Osteocyte (in vitro differentiated cells): Measurements from ENCODE around the gene TIGD6. TPM values are rescaled to one million over a fixed set of nuclear protein-coding genes. Genes with fewer than 3 reads are reported as not detected.

Experiments used
- DNase-seq: peaks from one replicate; pipeline ENCODE4 v3.0.0; 2021; ENCODE audit warnings: mixed read lengths; ENCODE audit not compliant: unreplicated experiment; ENCODE audit errors: extremely low spot score
- H3K27ac Mint-ChIP-seq: one replicate; pipeline ENCODE4 v1.8.0; 2021; ENCODE audit warnings: mild to moderate bottlenecking, mixed read lengths; ENCODE audit not compliant: unreplicated experiment
- H3K27me3 Mint-ChIP-seq: one replicate; pipeline ENCODE4 v1.8.0; 2021; ENCODE audit warnings: mixed read lengths; ENCODE audit not compliant: unreplicated experiment
- H3K36me3 Mint-ChIP-seq: one replicate; pipeline ENCODE4 v1.8.0; 2021; ENCODE audit warnings: mixed read lengths; ENCODE audit not compliant: unreplicated experiment
- H3K4me1 Mint-ChIP-seq: one replicate; pipeline ENCODE4 v1.8.0; 2021; ENCODE audit warnings: mixed read lengths; ENCODE audit not compliant: unreplicated experiment
- H3K4me3 Mint-ChIP-seq: one replicate; pipeline ENCODE4 v1.8.0; 2021; ENCODE audit warnings: mild to moderate bottlenecking, moderate library complexity, mixed read lengths; ENCODE audit not compliant: unreplicated experiment
- H3K9me3 Mint-ChIP-seq: one replicate; pipeline ENCODE4 v1.8.0; 2021; ENCODE audit warnings: mixed read lengths; ENCODE audit not compliant: unreplicated experiment
- long read RNA-seq: library from polyadenylated mRNA; unstranded; transcript quantifications from one replicate; pipeline ENCODE4 v2.0.0, GENCODE V29; 2021
- total RNA-seq: library from RNA; stranded (reverse); gene quantifications from 2 replicates; pipeline ENCODE4 v1.2.1, GENCODE V29; 2021
- TF ChIP-seq, protein P1 (sequence below): fragments of 200-600 bp; sonication (generic); IDR thresholded peaks from 2 replicates; pipeline ENCODE4 v1.5.0; 2021; ENCODE audit warnings: antibody characterized with exemption, mild to moderate bottlenecking, moderate library complexity

Gene TIGD6
- total RNA-seq, result 5.6 and 5.9 TPM in 2 replicates
- long read RNA-seq, full-length matches to known transcripts, result 44 of 49 reads
- long read RNA-seq, partial matches to known transcripts, result 0 of 49 reads
- long read RNA-seq, other reads (novel, unspliced or antisense), result 5 of 49 reads

DNA sequence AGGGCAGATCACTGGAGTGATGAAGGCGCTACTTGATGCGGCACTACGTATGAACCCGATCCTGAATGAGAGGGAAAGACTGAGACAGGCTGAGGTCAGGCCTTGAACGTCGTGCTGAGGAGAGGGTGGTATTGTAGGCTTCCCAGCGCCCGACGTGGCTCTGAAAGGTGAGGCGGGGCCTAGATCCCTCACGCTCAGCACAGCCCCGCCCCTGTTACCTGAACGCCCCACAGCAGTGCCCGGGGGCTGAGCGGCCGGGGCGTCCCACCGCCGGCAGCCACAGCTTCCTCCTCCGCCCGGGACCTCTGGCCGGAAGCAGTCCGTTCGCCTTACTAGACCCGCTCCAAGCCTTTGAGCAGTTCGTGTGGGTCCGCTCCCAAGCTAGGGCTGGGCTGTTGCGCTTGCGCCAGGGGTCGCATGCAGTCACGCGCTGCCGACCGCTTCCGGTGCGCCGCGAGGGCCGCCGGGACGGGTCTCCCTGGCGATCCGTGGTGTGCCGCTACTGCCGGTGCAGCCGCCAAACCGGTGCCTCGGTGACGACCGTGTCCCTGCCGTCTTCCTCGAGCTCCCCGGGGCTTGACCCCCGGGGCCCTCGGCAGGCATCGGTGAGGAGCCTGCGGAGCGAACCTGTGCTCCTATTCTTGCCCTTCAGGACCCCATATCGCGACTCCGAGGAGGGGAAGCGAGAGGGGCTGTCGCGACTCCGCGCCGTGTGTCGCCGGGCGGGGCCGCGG, at the start of gene TIGD6, which contains the start of gene HMGXB3:
TSS of gene TIGD6 (minus strand) at position 399 of the 734 bp plus-strand sequence. CDS start 4,306 bp downstream, outside the sequence.
TSS of gene HMGXB3 (plus strand) at position 484 of the 734 bp plus-strand sequence. CDS start 4,114 bp downstream, outside the sequence.
- peak within 1 kb of the TSS; percentile 87 for H3K27ac Mint-ChIP-seq
- peaks cover 19% of the 10 kb centered on the region for H3K36me3 Mint-ChIP-seq
- DNase-seq, result peak; percentile 97
- peaks cover 37% of the 10 kb centered on the region for H3K4me1 Mint-ChIP-seq
- TF ChIP-seq, protein P1, sequence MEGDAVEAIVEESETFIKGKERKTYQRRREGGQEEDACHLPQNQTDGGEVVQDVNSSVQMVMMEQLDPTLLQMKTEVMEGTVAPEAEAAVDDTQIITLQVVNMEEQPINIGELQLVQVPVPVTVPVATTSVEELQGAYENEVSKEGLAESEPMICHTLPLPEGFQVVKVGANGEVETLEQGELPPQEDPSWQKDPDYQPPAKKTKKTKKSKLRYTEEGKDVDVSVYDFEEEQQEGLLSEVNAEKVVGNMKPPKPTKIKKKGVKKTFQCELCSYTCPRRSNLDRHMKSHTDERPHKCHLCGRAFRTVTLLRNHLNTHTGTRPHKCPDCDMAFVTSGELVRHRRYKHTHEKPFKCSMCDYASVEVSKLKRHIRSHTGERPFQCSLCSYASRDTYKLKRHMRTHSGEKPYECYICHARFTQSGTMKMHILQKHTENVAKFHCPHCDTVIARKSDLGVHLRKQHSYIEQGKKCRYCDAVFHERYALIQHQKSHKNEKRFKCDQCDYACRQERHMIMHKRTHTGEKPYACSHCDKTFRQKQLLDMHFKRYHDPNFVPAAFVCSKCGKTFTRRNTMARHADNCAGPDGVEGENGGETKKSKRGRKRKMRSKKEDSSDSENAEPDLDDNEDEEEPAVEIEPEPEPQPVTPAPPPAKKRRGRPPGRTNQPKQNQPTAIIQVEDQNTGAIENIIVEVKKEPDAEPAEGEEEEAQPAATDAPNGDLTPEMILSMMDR, result peak; percentile 21
- H3K27me3 Mint-ChIP-seq, result no peaks in the 10 kb centered on the region
- peak within 1 kb of the TSS; percentile 89 for H3K4me3 Mint-ChIP-seq
- H3K9me3 Mint-ChIP-seq, result no peaks in the 10 kb centered on the region

DNA sequence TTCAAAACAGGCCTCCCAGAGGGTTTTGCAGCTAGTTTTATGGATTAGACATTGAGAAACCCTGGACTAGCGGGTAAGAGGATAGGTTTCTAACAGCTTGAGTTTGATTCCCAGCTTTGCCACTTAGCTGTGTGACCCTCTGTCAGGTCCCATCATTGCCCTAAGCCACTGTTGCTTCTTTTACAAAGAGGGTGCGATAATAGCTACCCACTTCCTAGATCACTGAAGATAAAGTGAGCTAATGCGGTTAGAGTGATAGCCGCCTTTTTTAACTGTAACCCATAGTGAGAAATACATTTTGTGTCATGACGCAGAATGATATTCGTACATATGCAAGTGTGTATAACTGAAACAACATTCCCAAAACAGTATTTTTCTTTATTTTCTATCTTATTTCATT, 45.6 kb upstream of the TIGD6 start:
- Mint-ChIP-seq H3K4me3 (no peak overlapping the region), H3K4me1 (peaks cover 31% of the 10 kb centered on the region), H3K9me3 (no peaks in the 10 kb centered on the region), H3K27me3 (no peaks in the 10 kb centered on the region), H3K36me3 (peaks cover 60% of the 10 kb centered on the region), H3K27ac (no peak overlapping the region)
- no peak for DNase-seq
- TF ChIP-seq, protein P1, result no peak

DNA sequence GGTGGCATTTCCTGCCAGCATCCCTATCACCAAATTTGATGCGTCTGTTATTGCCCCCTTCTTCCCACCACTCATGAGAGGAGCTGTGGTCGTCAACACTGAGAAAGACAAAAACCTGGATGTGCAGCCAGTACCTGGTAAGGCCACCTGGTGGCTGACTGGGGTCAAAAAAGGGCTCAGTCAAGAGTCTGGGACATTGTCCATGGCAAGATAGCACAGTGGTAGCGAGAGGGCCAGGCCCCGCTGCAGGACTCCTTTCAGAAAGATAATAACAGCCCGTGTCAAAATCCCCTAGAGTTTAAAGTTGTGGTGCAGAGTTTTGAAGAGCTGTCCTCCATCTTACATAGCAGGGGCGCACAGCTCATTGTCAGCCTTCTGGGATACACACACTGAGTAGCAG, 45.1 kb upstream of the TIGD6 start:
- peaks cover 61% of the 10 kb centered on the region for H3K36me3 Mint-ChIP-seq
- H3K27ac Mint-ChIP-seq, result no peak overlapping the region
- H3K9me3 Mint-ChIP-seq, result no peaks in the 10 kb centered on the region
- DNase-seq, result no peak
- no peaks in the 10 kb centered on the region for H3K27me3 Mint-ChIP-seq
- TF ChIP-seq, protein P1, result no peak
- no peak overlapping the region for H3K4me3 Mint-ChIP-seq
- H3K4me1 Mint-ChIP-seq, result peaks cover 31% of the 10 kb centered on the region

DNA sequence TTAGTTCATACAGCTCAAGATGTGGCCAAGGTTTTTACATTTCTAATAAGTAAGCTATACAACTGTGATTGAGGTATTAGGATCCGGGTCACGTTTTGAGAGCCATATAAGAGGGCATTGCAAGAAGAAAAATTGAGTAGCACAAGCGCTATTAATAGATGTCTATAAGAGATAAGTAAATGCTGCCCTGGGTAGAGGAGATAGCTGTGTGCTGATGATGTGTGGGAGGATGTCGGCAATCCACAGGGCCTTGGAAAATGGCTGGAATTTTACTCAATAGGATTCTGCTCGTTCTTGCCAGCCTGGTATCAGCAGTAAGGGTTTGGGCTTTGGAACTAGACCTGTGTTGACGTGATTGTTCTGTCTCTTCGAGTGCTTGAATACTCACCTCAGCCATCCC, 44.3 kb upstream of the TIGD6 start:
- no peaks in the 10 kb centered on the region for H3K9me3 Mint-ChIP-seq
- H3K4me3 Mint-ChIP-seq, result no peak overlapping the region
- H3K4me1 Mint-ChIP-seq, result peaks cover 31% of the 10 kb centered on the region
- no peak for DNase-seq
- TF ChIP-seq, protein P1, result no peak
- peak overlapping the region; percentile 89 for H3K27ac Mint-ChIP-seq
- H3K27me3 Mint-ChIP-seq, result no peaks in the 10 kb centered on the region
- peaks cover 66% of the 10 kb centered on the region for H3K36me3 Mint-ChIP-seq

DNA sequence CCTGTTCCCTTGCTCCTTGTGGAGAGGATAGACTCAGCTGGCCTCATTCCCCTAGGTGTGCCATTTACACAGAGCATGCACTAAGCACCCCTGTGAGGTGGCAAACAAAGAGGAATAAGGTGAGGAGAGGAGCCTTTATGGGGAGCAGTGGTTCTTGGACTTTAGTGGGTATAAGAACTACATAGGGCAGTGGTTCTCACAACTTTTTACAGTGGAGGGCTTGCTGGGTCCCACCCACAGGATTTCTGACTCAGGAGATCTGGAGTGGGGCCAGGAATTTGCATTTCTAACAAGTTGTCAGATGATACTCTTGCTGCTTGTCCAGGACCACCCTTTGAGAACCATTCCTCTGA, 43.9 kb upstream of the TIGD6 start:
- TF ChIP-seq, protein P1, result no peak
- Mint-ChIP-seq H3K36me3 (peaks cover 65% of the 10 kb centered on the region), H3K27ac (peak overlapping the region; percentile 89), H3K9me3 (no peaks in the 10 kb centered on the region), H3K4me1 (peaks cover 34% of the 10 kb centered on the region), H3K4me3 (peak overlapping the region; percentile 26), H3K27me3 (no peaks in the 10 kb centered on the region)
- no peak for DNase-seq
